K562 (cell line): Measurements from ENCODE around the gene ZBTB20. TPM values are rescaled to one million over a fixed set of nuclear protein-coding genes. Genes with fewer than 3 reads are reported as not detected.

Experiments
- ARID2 ChIP-seq: fragments of 450-650 bp; IDR thresholded peaks from 2 replicates; pipeline ENCODE4 v1.6.1; 2017; ENCODE audit warnings: antibody characterized with exemption, mild to moderate bottlenecking
- CBX2 ChIP-seq: fragments of 200-600 bp; sonication (generic); IDR thresholded peaks from one replicate; pipeline ENCODE4 v1.6.1; 2012; ENCODE audit warnings: mild to moderate bottlenecking, low read length, inconsistent platforms; ENCODE audit not compliant: insufficient read depth, poor library complexity, severe bottlenecking
- CHD7 ChIP-seq: fragments of 200-600 bp; sonication (generic); IDR thresholded peaks from one replicate; pipeline ENCODE4 v1.6.1; 2012; ENCODE audit warnings: mild to moderate bottlenecking, low read depth, low read length, inconsistent platforms
- LARP7 ChIP-seq: fragments of 450-650 bp; IDR thresholded peaks from 2 replicates; pipeline ENCODE4 v1.6.1; 2016
- POLR2AphosphoS5 ChIP-seq: IDR thresholded peaks from 2 replicates; pipeline ENCODE4 v1.6.1; 2011; ENCODE audit warnings: mild to moderate bottlenecking, low read depth, low read length, moderate library complexity; ENCODE audit not compliant: control insufficient read depth, insufficient read depth
- POLR2B ChIP-seq: fragments of 450-650 bp; IDR thresholded peaks from 2 replicates; pipeline ENCODE4 v1.6.1; 2018; ENCODE audit warnings: low read depth; ENCODE audit not compliant: partially characterized antibody
- PRMT5 ChIP-seq: sonication (generic); formaldehyde crosslinking; IDR thresholded peaks from 2 replicates; pipeline ENCODE4 v1.5.0; 2020; ENCODE audit warnings: missing genetic modification reagents
- PTTG1 ChIP-seq: fragments of 450-650 bp; IDR thresholded peaks from 2 replicates; pipeline ENCODE4 v1.6.1; 2016; ENCODE audit warnings: low read depth, mild to moderate bottlenecking, missing genetic modification characterization, missing compliant biosample characterization
- RAD51 ChIP-seq: fragments of 450-650 bp; IDR thresholded peaks from 2 replicates; pipeline ENCODE4 v1.7.1; 2016; ENCODE audit warnings: low read depth, mild to moderate bottlenecking, borderline replicate concordance
- RBBP5 ChIP-seq: fragments of 200-600 bp; sonication (generic); IDR thresholded peaks from 2 replicates; pipeline ENCODE4 v1.6.1; 2012; ENCODE audit warnings: borderline replicate concordance, mild to moderate bottlenecking, low read length, control low read depth, inconsistent platforms; ENCODE audit not compliant: insufficient read depth, poor library complexity, severe bottlenecking
- STAT6 ChIP-seq: sonication (generic); formaldehyde crosslinking; IDR thresholded peaks from 2 replicates; pipeline ENCODE4 v1.8.1; 2023; ENCODE audit warnings: mild to moderate bottlenecking, missing genetic modification reagents
- polyA plus RNA-seq, 8 experiments: library from polyadenylated mRNA; depleted of rRNA in 4 of 8; stranded (reverse) in 5 of 8; unstranded in 3 of 8; fragments of >200 nt; fragmentation: Nextera tagmentation in 2 of 8; fragmentation: Illumina TruSeq in 1 of 8; extraction: Ambion mirVana in 2 of 8; extraction: Trizol in 1 of 8; gene quantifications; 2 replicates each; pipeline versions ENCODE4 v1.2.1 to v1.2.3, GENCODE V29; 2011 to 2014; ENCODE audit warnings: inconsistent platforms in 1 of 8, missing spikeins in 1 of 8
- total RNA-seq, 7 experiments: library from RNA; depleted of rRNA in 6 of 7; stranded (reverse); fragments of >200 nt in 6 of 7; fragmentation: Illumina TruSeq in 2 of 7; extraction: Trizol in 2 of 7; gene quantifications; 2 replicates each; pipeline versions ENCODE4 v1.2.1 to v1.2.3, GENCODE V29; 2011 to 2021; ENCODE audit warnings: low replicate concordance in 1 of 7

Gene ZBTB20
- total and polyA plus RNA-seq, 9 of the 15 experiments (the other 6 are each of a cell fraction or from before 2014, with no cell fraction given): 0.17 to 1.7 (median 0.45) TPM

GRCh38 chr3:115186351-115187148 lies 39.5 kb upstream of the ZBTB20 start (continued):
- TF ChIP-seq CHD7: no peak
- no peak for TF ChIP-seq PTTG1
- no peak for TF ChIP-seq PRMT5
- TF ChIP-seq STAT6: no peak
- TF ChIP-seq ARID2: no peak
- no peak for TF ChIP-seq RAD51
- TF ChIP-seq POLR2AphosphoS5: no peak
- no peak for TF ChIP-seq LARP7
- no peak for TF ChIP-seq POLR2B
- no peak for TF ChIP-seq RBBP5
- TF ChIP-seq CBX2: no peak
